Thyroid gland (tissue), 4 donors: ENCODE results near the gene SURF1.

Experiments
- CTCF ChIP-seq, 6 experiments: fragments of 200-600 bp in 3 of 6; fragments of 450-650 bp in 3 of 6; sonication (generic) in 3 of 6; IDR thresholded peaks; one replicate each; pipeline ENCODE4 v1.5.1; 2016 to 2019; ENCODE audit warnings: antibody characterized with exemption in 6 of 6, mild to moderate bottlenecking in 2 of 6, inconsistent platforms in 1 of 6, moderate library complexity in 1 of 6
- POLR2A ChIP-seq, 2 donors: fragments of 450-650 bp; IDR thresholded peaks; one replicate each; pipeline ENCODE4 v1.6.1; 2017; ENCODE audit warnings: antibody characterized with exemption in 2 of 2, mild to moderate bottlenecking in 2 of 2, moderate library complexity in 1 of 2

GRCh38 chr9:133347515-133347984 lies 8.7 kb downstream of the SURF1 start:
- TF ChIP-seq CTCF (IDR thresholded peaks at IDR 0.05) = no peak
- TF ChIP-seq POLR2A (IDR thresholded peaks at IDR 0.05) = no peak
